HEK293T (cell line): ENCODE data around the gene MNS1.

ENCODE experiments used
- BHLHE40 ChIP-seq: fragments of 450-650 bp; IDR thresholded peaks from 2 replicates; pipeline ENCODE4 v1.6.1; 2016; ENCODE audit warnings: mild to moderate bottlenecking, moderate library complexity, borderline replicate concordance
- CTBP1 ChIP-seq: fragments of 450-650 bp; IDR thresholded peaks from 2 replicates; pipeline ENCODE4 v1.6.1; 2016; ENCODE audit warnings: borderline replicate concordance
- ELF4 ChIP-seq: fragments of 450-650 bp; IDR thresholded peaks from 2 replicates; pipeline ENCODE4 v1.6.1; 2017; ENCODE audit warnings: antibody characterized with exemption
- FOXA1 ChIP-seq: fragments of 450-650 bp; IDR thresholded peaks from 2 replicates; pipeline ENCODE4 v1.6.1; 2016; ENCODE audit warnings: mild to moderate bottlenecking
- FOXK2 ChIP-seq: fragments of 450-650 bp; IDR thresholded peaks from 2 replicates; pipeline ENCODE4 v1.6.1; 2016; ENCODE audit warnings: mild to moderate bottlenecking
- FOXM1 ChIP-seq: fragments of 450-650 bp; IDR thresholded peaks from 2 replicates; pipeline ENCODE4 v1.6.1; 2017; ENCODE audit warnings: mild to moderate bottlenecking, borderline replicate concordance
- L3MBTL2 ChIP-seq: fragments of 450-650 bp; conservative IDR thresholded peaks from 2 replicates; pipeline ENCODE4 v1.6.1; 2016; ENCODE audit warnings: mild to moderate bottlenecking
- PKNOX1 ChIP-seq: fragments of 450-650 bp; IDR thresholded peaks from 2 replicates; pipeline ENCODE4 v1.6.1; 2016
- SP1 ChIP-seq: fragments of 450-650 bp; IDR thresholded peaks from 2 replicates; pipeline ENCODE4 v1.6.1; 2017
- SUZ12 ChIP-seq: fragments of 450-650 bp; IDR thresholded peaks from 2 replicates; pipeline ENCODE4 v1.6.1; 2016; ENCODE audit warnings: mild to moderate bottlenecking
- TARDBP ChIP-seq: fragments of 450-650 bp; IDR thresholded peaks from 2 replicates; pipeline ENCODE4 v1.6.1; 2016

DNA sequence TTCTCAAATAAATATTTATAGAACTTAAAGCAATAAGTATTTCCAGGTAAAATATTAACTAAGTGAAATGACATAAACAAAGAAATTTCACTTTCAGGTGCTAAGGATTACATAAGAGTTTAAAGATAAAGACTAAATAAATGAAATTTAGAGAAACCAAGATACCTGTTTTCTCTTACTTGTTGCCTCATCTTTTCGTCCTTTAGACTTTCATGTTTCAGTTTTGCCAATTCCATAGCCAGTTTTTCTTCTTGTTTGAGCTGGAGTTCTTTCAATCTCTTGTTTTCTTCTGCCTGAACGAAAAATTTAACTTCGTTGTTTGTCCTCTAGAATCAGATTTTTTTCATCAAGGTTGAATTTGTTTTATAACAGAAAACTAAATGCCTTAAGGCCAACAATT, 8.7 kb downstream of the MNS1 start:
- no peak for TF ChIP-seq L3MBTL2
- TF ChIP-seq FOXA1: no peak
- no peak for TF ChIP-seq SUZ12
- TF ChIP-seq TARDBP: no peak
- no peak for TF ChIP-seq CTBP1
- TF ChIP-seq FOXM1: no peak
- no peak for TF ChIP-seq SP1
- no peak for TF ChIP-seq BHLHE40
- TF ChIP-seq PKNOX1: no peak
- no peak for TF ChIP-seq FOXK2
- no peak for TF ChIP-seq ELF4
